CD4-positive, alpha-beta T cell treated with Interleukin-17A for 4 hours (primary cell): ENCODE measurements around the gene GCNA.
"Not testable (repeated sequence)": the region's sequence is repeated elsewhere in the genome, so short reads cannot be mapped to it uniquely, and the experiment has no call there.

ENCODE experiments used
- DNase-seq: peaks from one replicate; pipeline ENCODE4 v3.0.0-alpha.2; 2020; ENCODE audit warnings: mixed read lengths

The GCNA gene

GRCh38 chrX:71578253-71579135, at the start of gene GCNA:
TSS of gene GCNA (plus strand) at chrX:71578437. CDS start at chrX:71580822, 2,385 bp downstream.
- no peak for DNase-seq

GRCh38 chrX:71532078-71532752, 46.0 kb upstream of the GCNA start:
- peak; percentile 67 for DNase-seq

GRCh38 chrX:71532753-71533425, 45.3 kb upstream of the GCNA start, which contains the start of gene OGT:
TSS of gene OGT (plus strand) at chrX:71533104. CDS start at chrX:71533300, 196 bp downstream.
- DNase-seq, result peak; percentile 93

GRCh38 chrX:71533516-71533850, 44.8 kb upstream of the GCNA start:
- DNase-seq, result no peak

GRCh38 chrX:71533851-71534561, 44.2 kb upstream of the GCNA start:
- peak; percentile 71 for DNase-seq

GRCh38 chrX:71534773-71535544, 43.3 kb upstream of the GCNA start:
- no peak for DNase-seq

GRCh38 chrX:71536285-71536684, 42.0 kb upstream of the GCNA start:
- DNase-seq, result no peak

GRCh38 chrX:71537743-71538142, 40.5 kb upstream of the GCNA start:
- DNase-seq, result no peak

- DNase-seq, result no peak
These were observed 37.4 kb upstream of the GCNA start for GRCh38 chrX:71540801-71541200.

- no peak for DNase-seq
These were observed 36.8 kb upstream of the GCNA start for GRCh38 chrX:71541210-71542022.

- DNase-seq, result no peak
These were observed 35.8 kb upstream of the GCNA start for GRCh38 chrX:71542411-71542810.

GRCh38 chrX:71542825-71543224, 35.4 kb upstream of the GCNA start:
- no peak for DNase-seq

GRCh38 chrX:71543316-71543715, 34.9 kb upstream of the GCNA start:
- DNase-seq, result no peak

GRCh38 chrX:71545364-71545763, 32.9 kb upstream of the GCNA start:
- no peak for DNase-seq

GRCh38 chrX:71546879-71547278, 31.4 kb upstream of the GCNA start:
- no peak for DNase-seq

- DNase-seq, result no peak
These were observed 30.9 kb upstream of the GCNA start for GRCh38 chrX:71547339-71547738.

GRCh38 chrX:71549986-71550385, 28.3 kb upstream of the GCNA start:
- DNase-seq, result no peak

- no peak for DNase-seq
These were observed 27.7 kb upstream of the GCNA start for GRCh38 chrX:71550578-71550977.

GRCh38 chrX:71556036-71556435, 22.2 kb upstream of the GCNA start:
- DNase-seq, result no peak

- DNase-seq, result no peak
These were observed 19.3 kb upstream of the GCNA start for GRCh38 chrX:71558920-71559319.

- DNase-seq, result not testable (repeated sequence)
These were observed 18.5 kb upstream of the GCNA start for GRCh38 chrX:71559773-71560172.
